HepG2 (cell line): ENCODE results near the gene MMP7. TPM values are rescaled to one million over a fixed set of nuclear protein-coding genes. Genes with fewer than 3 reads are reported as not detected.

Experiments used
- ATAC-seq: fragments of 200-7000 bp; cut with Tn5 transposase; 3 replicates; pipeline ENCODE4 v1.9.1; 2020; ENCODE audit warnings: mild to moderate bottlenecking, moderate library complexity
- BruUV-seq: library from RNA; stranded (reverse); fragments of 400-500 nt; replicated peaks from 2 replicates; lab custom pipeline; 2021; lab: Mats Ljungman, UMichigan
- CTCF ChIA-PET: fragments of 300-600 bp; formaldehyde crosslinking; extraction: SDS; loops from one replicate; lab custom pipeline; 2021; ENCODE audit warnings: low total read pairs, inconsistent platforms, low intra/inter-chr PET ratio; lab: Yijun Ruan, JAX
- POLR2A ChIA-PET: fragments of 350-600 bp; sonication (Branson Sonifier 250); formaldehyde crosslinking; loops from one replicate; lab custom pipeline; 2020; ENCODE audit warnings: antibody characterized with exemption, inconsistent platforms; lab: Yijun Ruan, JAX
- DNase-seq: peaks from one replicate; pipeline ENCODE4 v3.0.0-alpha.2; 2015; ENCODE audit warnings: low spot score
- FAIRE-seq: peaks from 3 replicates; lab custom pipeline; 2011; peaks lifted over from hg19 to GRCh38; lab: Jason Lieb, UNC
- H2AFZ ChIP-seq: one replicate; pipeline ENCODE4 v1.6.1; 2011; ENCODE audit warnings: low read length, inconsistent platforms
- H3K27ac ChIP-seq: fragments of 300-600 bp; 3 replicates; pipeline ENCODE4 v1.8.0; 2011; ENCODE audit warnings: mixed run types, mild to moderate bottlenecking, mixed read lengths, low read length, inconsistent platforms; ENCODE audit not compliant: insufficient read depth; ENCODE audit errors: extremely low read length
- H3K27me3 ChIP-seq, 2 experiments: fragments of 200-600 bp in 1 of 2; 2 replicates in 1 of 2; 3 replicates in 1 of 2; pipeline versions ENCODE4 v1.6.0 to v1.8.0; 2011; ENCODE audit warnings: low read length in 2 of 2, mild to moderate bottlenecking in 2 of 2, moderate library complexity in 2 of 2, inconsistent platforms in 1 of 2; ENCODE audit not compliant: insufficient read depth in 2 of 2, control insufficient read depth in 1 of 2
- H3K36me3 ChIP-seq, 2 experiments: fragments of 200-600 bp in 1 of 2; replicated peaks in 1 of 2; 2 replicates in 1 of 2; 3 replicates in 1 of 2; pipeline versions ENCODE4 v1.5.1 to v1.8.0; 2011; ENCODE audit warnings: low read length in 2 of 2, inconsistent platforms in 1 of 2; ENCODE audit not compliant: insufficient read depth in 2 of 2, control insufficient read depth in 1 of 2
- H3K4me1 ChIP-seq: 2 replicates; pipeline ENCODE4 v1.5.1; 2012; ENCODE audit warnings: low read length, inconsistent platforms; ENCODE audit not compliant: insufficient read depth
- H3K4me2 ChIP-seq: 2 replicates; pipeline ENCODE4 v1.6.0; 2011; ENCODE audit warnings: low read depth, low read length, inconsistent platforms
- H3K4me3 ChIP-seq, 3 experiments: fragments of 200-600 bp in 1 of 3; sonication (generic), shearing (Covaris generic) in 1 of 3; replicated peaks in 1 of 3; 2 replicates each; pipeline ENCODE4 v1.5.1; 2011 to 2016; ENCODE audit warnings: low read length in 3 of 3, inconsistent platforms in 2 of 3, low read depth in 2 of 3, mild to moderate bottlenecking in 2 of 3, control low read depth in 1 of 3, mixed read lengths in 1 of 3; ENCODE audit not compliant: insufficient read depth in 1 of 3
- H3K79me2 ChIP-seq: one replicate; pipeline ENCODE4 v1.6.1; 2011; ENCODE audit warnings: low read length, inconsistent platforms; ENCODE audit not compliant: insufficient read depth
- H3K9ac ChIP-seq: 2 replicates; pipeline ENCODE4 v1.6.0; 2011; ENCODE audit warnings: mild to moderate bottlenecking, low read depth, low read length, inconsistent platforms; ENCODE audit not compliant: insufficient read depth
- H3K9me3 ChIP-seq: 2 replicates; pipeline ENCODE4 v1.5.1; 2012; ENCODE audit warnings: mild to moderate bottlenecking, low read length
- H4K20me1 ChIP-seq: 2 replicates; pipeline ENCODE4 v1.6.0; 2011; ENCODE audit warnings: inconsistent platforms, mild to moderate bottlenecking, low read length, moderate library complexity; ENCODE audit not compliant: insufficient read depth
- JUNB ChIP-seq: sonication (generic); formaldehyde crosslinking; IDR thresholded peaks from 2 replicates; pipeline ENCODE4 v1.8.0; 2022; ENCODE audit warnings: missing genetic modification reagents, mild to moderate bottlenecking, borderline replicate concordance
- NKX3-1 ChIP-seq: sonication (generic); formaldehyde crosslinking; IDR thresholded peaks from 2 replicates; pipeline ENCODE4 v1.5.0; 2020; ENCODE audit warnings: missing genetic modification reagents
- PBX3 ChIP-seq: sonication (generic); formaldehyde crosslinking; IDR thresholded peaks from 2 replicates; pipeline ENCODE4 v1.8.1; 2023; ENCODE audit warnings: missing genetic modification reagents, inconsistent platforms, borderline replicate concordance
- SNAPC4 ChIP-seq: sonication (generic); formaldehyde crosslinking; IDR thresholded peaks from 2 replicates; pipeline ENCODE4 v1.4.0; 2020; ENCODE audit warnings: mild to moderate bottlenecking, missing genetic modification reagents
- ZNF558 ChIP-seq: sonication (generic); formaldehyde crosslinking; IDR thresholded peaks from 2 replicates; pipeline ENCODE4 v1.9.0; 2022; ENCODE audit warnings: mild to moderate bottlenecking, missing genetic modification reagents, borderline replicate concordance
- WGBS: methylation state at CpG from one replicate; pipeline ENCODE4 v1.1.6; 2017; ENCODE audit warnings: low lambda C conversion rate; 5-methylcytosine and 5-hydroxymethylcytosine counted together
- in situ Hi-C: cut with HindIII; loops from 2 replicates; pipeline ENCODE4 v1.10.0; 2017; ENCODE audit warnings: low pct_unique_long_range_greater_than_20kb; ENCODE audit not compliant: extremely low pct_ligation_motif_present
- intact Hi-C: fragments of 100-400 bp; cut with micrococcal nuclease; formaldehyde crosslinking; loops from one replicate; pipeline ENCODE4 v1.10.0; 2022; ENCODE audit not compliant: unreplicated experiment
- polyA plus RNA-seq, 8 experiments: library from polyadenylated mRNA; depleted of rRNA in 3 of 8; stranded (reverse) in 7 of 8; unstranded in 1 of 8; fragments of >200 nt; fragmentation: Illumina TruSeq in 4 of 8; extraction: Trizol in 4 of 8; gene quantifications; 2 replicates each; pipeline versions ENCODE4 v1.2.1 to v1.2.3, GENCODE V29; 2011 to 2016; ENCODE audit warnings: low read depth in 4 of 8, missing spikeins in 1 of 8, mixed read lengths in 1 of 8; ENCODE audit not compliant: insufficient read depth in 1 of 8
- total RNA-seq, 5 experiments: library from RNA; depleted of rRNA; stranded (reverse); fragments of >200 nt; fragmentation: Illumina TruSeq; extraction: Trizol; gene quantifications; 2 replicates each; pipeline ENCODE4 v1.2.3, GENCODE V29; 2016; ENCODE audit warnings: low read depth in 1 of 5
- TF ChIP-seq, protein P1 (sequence below): sonication (generic); formaldehyde crosslinking; IDR thresholded peaks from 2 replicates; pipeline ENCODE4 v1.9.0; 2022; ENCODE audit warnings: low read depth, missing genetic modification reagents

The MMP7 gene
- total and polyA plus RNA-seq, 2 of the 13 experiments (the other 11 are each of a cell fraction or from before 2014, with no cell fraction given): 0.17 TPM; not detected in 1

- no peak for TF ChIP-seq ZNF558 (CRISPR knock-in tag)
Measured at GRCh38 chr11:102522312-102523188, 8.0 kb downstream of the MMP7 start (continued).

DNA sequence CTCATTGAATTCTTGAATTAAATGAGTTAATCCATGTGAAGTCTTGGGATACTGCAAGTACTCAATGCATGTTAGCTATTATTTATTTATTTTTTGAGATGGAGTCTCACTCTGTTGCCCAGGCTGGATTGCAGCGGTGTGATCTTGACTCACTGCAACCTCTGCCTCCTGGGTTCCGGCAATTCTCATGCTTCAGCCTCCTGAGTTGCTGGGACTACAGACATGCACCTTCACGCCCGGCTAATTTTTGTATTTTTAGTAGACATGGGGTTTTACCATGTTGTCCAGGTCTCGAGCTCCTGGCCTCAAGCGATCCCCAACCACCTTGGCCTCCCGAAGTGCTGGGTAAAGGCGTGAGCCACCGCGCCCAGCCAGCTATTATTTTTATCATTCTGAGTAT is 9.4 kb downstream of the MMP7 start:
- no peak for TF ChIP-seq NKX3-1 (CRISPR knock-in tag)
- no peak for TF ChIP-seq PBX3 (CRISPR knock-in tag)
- TF ChIP-seq, protein P1, sequence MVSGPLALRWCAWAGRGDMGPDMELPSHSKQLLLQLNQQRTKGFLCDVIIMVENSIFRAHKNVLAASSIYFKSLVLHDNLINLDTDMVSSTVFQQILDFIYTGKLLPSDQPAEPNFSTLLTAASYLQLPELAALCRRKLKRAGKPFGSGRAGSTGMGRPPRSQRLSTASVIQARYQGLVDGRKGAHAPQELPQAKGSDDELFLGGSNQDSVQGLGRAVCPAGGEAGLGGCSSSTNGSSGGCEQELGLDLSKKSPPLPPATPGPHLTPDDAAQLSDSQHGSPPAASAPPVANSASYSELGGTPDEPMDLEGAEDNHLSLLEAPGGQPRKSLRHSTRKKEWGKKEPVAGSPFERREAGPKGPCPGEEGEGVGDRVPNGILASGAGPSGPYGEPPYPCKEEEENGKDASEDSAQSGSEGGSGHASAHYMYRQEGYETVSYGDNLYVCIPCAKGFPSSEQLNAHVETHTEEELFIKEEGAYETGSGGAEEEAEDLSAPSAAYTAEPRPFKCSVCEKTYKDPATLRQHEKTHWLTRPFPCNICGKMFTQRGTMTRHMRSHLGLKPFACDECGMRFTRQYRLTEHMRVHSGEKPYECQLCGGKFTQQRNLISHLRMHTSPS (CRISPR knock-in tag): no peak
- no peak for TF ChIP-seq JUNB
- TF ChIP-seq SNAPC4 (CRISPR knock-in tag): no peak
- H3K9me3 ChIP-seq: no peaks in the 10 kb centered on the region
- H3K4me2 ChIP-seq: no peak overlapping the region
- DNase-seq (no peak), ATAC-seq (no peak), FAIRE-seq (no peak)
- no peak overlapping the region for H3K9ac ChIP-seq
- H4K20me1 ChIP-seq: no peaks in the 10 kb centered on the region
- in situ Hi-C loops: no loop called here
- H3K27ac ChIP-seq: no peak overlapping the region
- POLR2A ChIA-PET: no interaction called here
- H3K4me1 ChIP-seq: no peaks in the 10 kb centered on the region
- no peaks in the 10 kb centered on the region for H3K36me3 ChIP-seq
- CTCF ChIA-PET: no interaction called here
- H3K27me3 ChIP-seq: no peaks in the 10 kb centered on the region
- WGBS: 63% methylated on average over 10 of the region's 10 CpGs
- H3K4me3 ChIP-seq: no peak overlapping the region
- H2AFZ ChIP-seq: no peak overlapping the region
- intact Hi-C loops: no loop called here
- no peaks in the 10 kb centered on the region for H3K79me2 ChIP-seq
- no TSS peak for BruUV-seq
